H1 (cell line): ENCODE data around the gene SLC35G2. TPM values are rescaled to one million over a fixed set of nuclear protein-coding genes. Genes with fewer than 3 reads are reported as not detected.

ENCODE experiments used
- CTCF ChIA-PET: fragments of 300-600 bp; sonication (Branson Sonifier 250); formaldehyde crosslinking; loops from one replicate; lab custom pipeline; 2021; ENCODE audit not compliant: partially characterized antibody; lab: Charles Lee
- POLR2A ChIA-PET: fragments of 300-600 bp; sonication (Branson Sonifier 250); formaldehyde crosslinking; loops from one replicate; lab custom pipeline; 2021; ENCODE audit warnings: inconsistent platforms; ENCODE audit not compliant: partially characterized antibody; lab: Charles Lee
- DNase-seq, 2 experiments: peaks; one replicate each; pipeline versions ENCODE4 v3.0.0 to v3.0.0-alpha.2; 2010 to 2022; ENCODE audit warnings: low spot score in 2 of 2, low read depth in 1 of 2, mixed read lengths in 1 of 2
- FAIRE-seq: peaks from 2 replicates; lab custom pipeline; 2011; peaks lifted over from hg19 to GRCh38; lab: Jason Lieb, UNC
- H2AFZ ChIP-seq: 2 replicates; pipeline ENCODE4 v1.8.1; 2012; ENCODE audit warnings: low read length, inconsistent platforms
- H2AK5ac ChIP-seq: 2 replicates; pipeline ENCODE4 v1.6.1; 2013; ENCODE audit warnings: low read depth, low read length
- H2BK120ac ChIP-seq: replicated peaks from 2 replicates; pipeline ENCODE3; 2013; ENCODE audit warnings: low read depth, low read length, inconsistent platforms
- H2BK12ac ChIP-seq: 2 replicates; pipeline ENCODE4 v1.6.1; 2013; ENCODE audit warnings: low read depth, low read length
- H2BK15ac ChIP-seq: 2 replicates; pipeline ENCODE4 v1.6.1; 2013; ENCODE audit warnings: low read length
- H2BK20ac ChIP-seq: 2 replicates; pipeline ENCODE4 v1.6.1; 2013; ENCODE audit warnings: low read length
- H2BK5ac ChIP-seq: 2 replicates; pipeline ENCODE4 v1.6.1; 2013; ENCODE audit warnings: low read depth, low read length
- H3K14ac ChIP-seq: 2 replicates; pipeline ENCODE4 v1.6.1; 2013; ENCODE audit warnings: inconsistent platforms; ENCODE audit not compliant: insufficient read length
- H3K18ac ChIP-seq: 2 replicates; pipeline ENCODE4 v1.6.1; 2013; ENCODE audit warnings: low read length; ENCODE audit errors: extremely low read depth
- H3K23ac ChIP-seq: 2 replicates; pipeline ENCODE4 v1.6.1; 2013; ENCODE audit warnings: inconsistent platforms; ENCODE audit not compliant: insufficient read length
- H3K23me2 ChIP-seq: 2 replicates; pipeline ENCODE4 v1.6.1; 2013; ENCODE audit warnings: low read depth, low read length
- H3K27ac ChIP-seq: 2 replicates; pipeline ENCODE4 v1.6.1; 2011; ENCODE audit warnings: low read depth, low read length, inconsistent platforms
- H3K27me3 ChIP-seq, 4 experiments: replicated peaks in 1 of 4; 1 replicate in 1 of 4; 2 replicates in 3 of 4; pipeline versions ENCODE4 v1.6.1 to v1.8.1; 2011 to 2013; ENCODE audit warnings: low read length in 3 of 4, mild to moderate bottlenecking in 3 of 4, inconsistent platforms in 2 of 4, mixed read lengths in 2 of 4, moderate library complexity in 1 of 4; ENCODE audit not compliant: control insufficient read depth in 3 of 4, insufficient read depth in 3 of 4; ENCODE audit errors: extremely low read depth in 1 of 4
- H3K36me3 ChIP-seq, 4 experiments: 2 replicates each; pipeline versions ENCODE4 v1.6.1 to v1.8.1; 2011 to 2013; ENCODE audit warnings: mild to moderate bottlenecking in 4 of 4, low read length in 3 of 4, moderate library complexity in 2 of 4, control low read depth in 1 of 4, inconsistent platforms in 1 of 4; ENCODE audit not compliant: insufficient read depth in 4 of 4, control insufficient read depth in 2 of 4
- H3K4ac ChIP-seq: replicated peaks from 2 replicates; pipeline ENCODE3; 2013; ENCODE audit warnings: low read length, low read depth, mixed read lengths, inconsistent platforms; ENCODE audit not compliant: insufficient read length
- H3K4me1 ChIP-seq, 4 experiments: replicated peaks in 1 of 4; 1 replicate in 1 of 4; 2 replicates in 3 of 4; pipeline versions ENCODE4 v1.6.1 to v1.8.1; 2011 to 2013; ENCODE audit warnings: low read length in 3 of 4, inconsistent platforms in 2 of 4, mixed read lengths in 1 of 4; ENCODE audit not compliant: insufficient read depth in 4 of 4, control insufficient read depth in 3 of 4
- H3K4me2 ChIP-seq, 2 experiments: 2 replicates each; pipeline versions ENCODE4 v1.6.1 to v1.8.1; 2011 to 2013; ENCODE audit warnings: low read depth in 2 of 2, low read length in 2 of 2, control low read depth in 1 of 2, inconsistent platforms in 1 of 2, mild to moderate bottlenecking in 1 of 2; ENCODE audit not compliant: insufficient read depth in 1 of 2
- H3K4me3 ChIP-seq, 4 experiments: fragments of 200-600, 300-600 bp in 1 of 4; sonication (generic), shearing (Covaris generic), sonication (Bioruptor Twin) in 1 of 4; 2 replicates each; pipeline versions ENCODE4 v1.5.1 to v1.8.1; 2011 to 2016; ENCODE audit warnings: low read length in 4 of 4, low read depth in 3 of 4, control low read depth in 2 of 4, inconsistent platforms in 2 of 4, mild to moderate bottlenecking in 2 of 4, mixed read lengths in 1 of 4, moderate library complexity in 1 of 4; ENCODE audit not compliant: insufficient read depth in 2 of 4; ENCODE audit errors: extremely low read depth in 1 of 4
- H3K56ac ChIP-seq: replicated peaks from 2 replicates; pipeline ENCODE3; 2013; ENCODE audit warnings: low read depth, mild to moderate bottlenecking, mixed read lengths, low read length, inconsistent platforms; ENCODE audit not compliant: insufficient read length
- H3K79me1 ChIP-seq: 2 replicates; pipeline ENCODE4 v1.6.1; 2013; ENCODE audit warnings: low read depth, low read length, control low read depth
- H3K79me2 ChIP-seq, 2 experiments: 2 replicates each; pipeline versions ENCODE4 v1.6.1 to v1.8.1; 2012 to 2013; ENCODE audit warnings: low read length in 2 of 2, mild to moderate bottlenecking in 2 of 2, inconsistent platforms in 1 of 2; ENCODE audit not compliant: insufficient read depth in 2 of 2, control insufficient read depth in 1 of 2
- H3K9ac ChIP-seq, 4 experiments: replicated peaks in 1 of 4; 1 replicate in 1 of 4; 2 replicates in 3 of 4; pipeline versions ENCODE4 v1.6.1 to v1.8.1; 2011 to 2013; ENCODE audit warnings: low read depth in 3 of 4, low read length in 3 of 4, control low read depth in 2 of 4, mild to moderate bottlenecking in 2 of 4, moderate library complexity in 2 of 4, inconsistent platforms in 1 of 4; ENCODE audit errors: extremely low read depth in 1 of 4
- H3K9me3 ChIP-seq, 2 experiments: 2 replicates each; pipeline versions ENCODE4 v1.6.1 to v1.8.1; 2012 to 2013; ENCODE audit warnings: mild to moderate bottlenecking in 2 of 2, moderate library complexity in 2 of 2, control low read depth in 1 of 2, inconsistent platforms in 1 of 2, low read depth in 1 of 2, low read length in 1 of 2, mixed read lengths in 1 of 2; ENCODE audit not compliant: insufficient read depth in 2 of 2
- H4K20me1 ChIP-seq, 2 experiments: replicated peaks in 1 of 2; 2 replicates each; pipeline versions ENCODE3 to v1.8.1; 2011 to 2013; ENCODE audit warnings: inconsistent platforms in 2 of 2, low read length in 2 of 2, mild to moderate bottlenecking in 1 of 2; ENCODE audit not compliant: insufficient read depth in 2 of 2, control insufficient read depth in 1 of 2
- H4K5ac ChIP-seq: 2 replicates; pipeline ENCODE4 v1.6.1; 2013; ENCODE audit warnings: low read length, low read depth, mixed read lengths, inconsistent platforms; ENCODE audit not compliant: insufficient read length
- H4K8ac ChIP-seq: 2 replicates; pipeline ENCODE4 v1.8.0; 2013; ENCODE audit warnings: mild to moderate bottlenecking, moderate library complexity, low read length, inconsistent platforms; ENCODE audit not compliant: insufficient read depth; ENCODE audit errors: extremely low read depth
- H4K91ac ChIP-seq: replicated peaks from 2 replicates; pipeline ENCODE3; 2013; ENCODE audit warnings: low read length, mixed read lengths, inconsistent platforms; ENCODE audit not compliant: insufficient read length
- NRF1 ChIP-seq: IDR thresholded peaks from 2 replicates; pipeline ENCODE4 v1.6.1; 2011; ENCODE audit warnings: mild to moderate bottlenecking, low read depth, low read length, improper control_type of control experiment
- SAP30 ChIP-seq: fragments of 300-600 bp; sonication (generic); IDR thresholded peaks from 2 replicates; pipeline ENCODE4 v1.7.1; 2012; ENCODE audit warnings: low read length, moderate library complexity, mild to moderate bottlenecking, inconsistent platforms; ENCODE audit not compliant: insufficient read depth, insufficient replicate concordance
- SP4 ChIP-seq: IDR thresholded peaks from 2 replicates; pipeline ENCODE4 v1.6.1; 2012; ENCODE audit warnings: low read length, inconsistent platforms
- YY1 ChIP-seq: IDR thresholded peaks from 2 replicates; pipeline ENCODE4 v1.6.1; 2011; ENCODE audit warnings: low read depth, mild to moderate bottlenecking, low read length
- WGBS, 2 experiments: shearing (Covaris generic) in 1 of 2; methylation state at CpG; one replicate each; pipeline versions ENCODE4 v1.1.6 to v1.1.7; 2013 to 2015; ENCODE audit warnings: low lambda C conversion rate in 2 of 2, mixed read lengths in 2 of 2, inconsistent platforms in 1 of 2, low coverage in 1 of 2, missing lambda C conversion rate in 1 of 2; ENCODE audit not compliant: insufficient replicate concordance in 2 of 2, insufficient coverage in 1 of 2, insufficient read length in 1 of 2; ENCODE audit errors: extremely low coverage in 1 of 2, missing lambda C conversion rate in 1 of 2; 5-methylcytosine and 5-hydroxymethylcytosine counted together
- polyA plus RNA-seq, 7 experiments: library from polyadenylated mRNA; depleted of rRNA in 3 of 7; stranded (reverse) in 5 of 7; unstranded in 2 of 7; fragments of >200 nt in 5 of 7; fragments of 200-250 nt in 2 of 7; gene quantifications; 1 replicate in 5 of 7; 2 replicates in 1 of 7; 4 replicates in 1 of 7; pipeline versions ENCODE4 v1.2.1 to v1.2.3, GENCODE V29; 2011 to 2013; ENCODE audit warnings: missing spikeins in 2 of 7, mixed read lengths in 2 of 7
- total RNA-seq: library from RNA; stranded (reverse); fragmentation: NEBNext Ultra II Directional; extraction: Animal tissue kit (Norgen Biotek cat#: 25700); gene quantifications from 2 replicates; pipeline ENCODE4 v1.2.1, GENCODE V29; 2021

SLC35G2 gene
- total and polyA plus RNA-seq, 2 of the 8 experiments (the other 6 are each of a cell fraction or from before 2014, with no cell fraction given), result 5.2 to 6.4 TPM

GRCh38 chr3:136780741-136781140, 38.2 kb upstream of the SLC35G2 start:
- no peak overlapping the region for H4K5ac ChIP-seq
- H3K27ac ChIP-seq, result no peak overlapping the region
- no peak overlapping the region for H2AK5ac ChIP-seq
- H3K9me3 ChIP-seq, result no peaks in the 10 kb centered on the region; a peak in 1 of 4 replicates
- H4K8ac ChIP-seq, result no peak overlapping the region
- no peak overlapping the region for H3K9ac ChIP-seq
- H3K79me1 ChIP-seq, result no peaks in the 10 kb centered on the region
- no peak overlapping the region for H2BK12ac ChIP-seq
- 100% methylated on average over 4 of the region's 4 CpGs; no CpG with 5 or more reads in 1 of the 2 experiments for WGBS, 2 experiments
- no peaks in the 10 kb centered on the region for H3K27me3 ChIP-seq
- H4K91ac ChIP-seq, result no peak overlapping the region
- no peak overlapping the region for H2BK120ac ChIP-seq
- ChIA-PET CTCF (interaction anchor here (0.8 to 1.5 kb wide), 2 partner anchors 28 kb away, joined by 3 to 4 read pairs; partner anchors contain the start of gene STAG1), POLR2A (no interaction called here)
- no peak overlapping the region for H2BK5ac ChIP-seq
- no peak overlapping the region for H3K18ac ChIP-seq
- no peak overlapping the region for H3K4ac ChIP-seq
- H3K23ac ChIP-seq, result no peak overlapping the region
- DNase-seq (no peak), FAIRE-seq (no peak)
- no peaks in the 10 kb centered on the region for H3K4me1 ChIP-seq
- H3K14ac ChIP-seq, result no peak overlapping the region
- H2BK15ac ChIP-seq, result no peak overlapping the region
- no peak for TF ChIP-seq SP4
- no peak for TF ChIP-seq NRF1
- TF ChIP-seq YY1, result no peak
- no peak for TF ChIP-seq SAP30
- H3K56ac ChIP-seq, result no peak overlapping the region
- H3K79me2 ChIP-seq, result no peaks in the 10 kb centered on the region
- H3K23me2 ChIP-seq, result no peaks in the 10 kb centered on the region
- no peak overlapping the region for H3K4me2 ChIP-seq
- no peak overlapping the region for H2AFZ ChIP-seq
- no peaks in the 10 kb centered on the region for H3K36me3 ChIP-seq
- no peak overlapping the region for H3K4me3 ChIP-seq
- H2BK20ac ChIP-seq, result no peak overlapping the region
- no peaks in the 10 kb centered on the region for H4K20me1 ChIP-seq
